ENCODE data around the gene ST6GAL1.

Gene ST6GAL1

GRCh38 chr3:186935133-186935532 lies 4.8 kb downstream of the ST6GAL1 start:
- H3K27me3 ChIP-seq (ENCODE audit: insufficient read depth, poor library complexity, severe bottlenecking) = no peaks in the 10 kb centered on the region
- no peaks in the 10 kb centered on the region for H3K9me3 ChIP-seq (ENCODE audit: severe bottlenecking)
- no peaks in the 10 kb centered on the region for H3K36me3 ChIP-seq (ENCODE audit: low read depth)
- no peak overlapping the region for H3K4me3 ChIP-seq (ENCODE audit: severe bottlenecking)
- ATAC-seq (ENCODE audit: low read depth) (no peak), DNase-seq (ENCODE audit: low spot score) (no peak)
- TF ChIP-seq CTCF (IDR thresholded peaks at IDR 0.05; ENCODE audit: poor library complexity, severe bottlenecking) = no peak
- no peaks in the 10 kb centered on the region for H3K4me1 ChIP-seq (ENCODE audit: insufficient read depth, poor library complexity, severe bottlenecking)
- no peak overlapping the region for H3K27ac ChIP-seq (ENCODE audit: poor library complexity, severe bottlenecking)

- Histone ChIP-seq H3K27me3 (ENCODE audit: insufficient read depth, poor library complexity, severe bottlenecking) (no peaks in the 10 kb centered on the region), H3K36me3 (ENCODE audit: low read depth) (no peaks in the 10 kb centered on the region), H3K27ac (ENCODE audit: poor library complexity, severe bottlenecking) (no peak overlapping the region), H3K9me3 (ENCODE audit: severe bottlenecking) (no peaks in the 10 kb centered on the region), H3K4me1 (ENCODE audit: insufficient read depth, poor library complexity, severe bottlenecking) (no peaks in the 10 kb centered on the region), H3K4me3 (ENCODE audit: severe bottlenecking) (no peak overlapping the region)
- ATAC-seq (ENCODE audit: low read depth) (no peak), DNase-seq (ENCODE audit: low spot score) (no peak)
- no peak for TF ChIP-seq CTCF (IDR thresholded peaks at IDR 0.05; ENCODE audit: poor library complexity, severe bottlenecking)
Measured at GRCh38 chr3:186937017-186937875, 6.9 kb downstream of the ST6GAL1 start.

- Histone ChIP-seq H3K36me3 (ENCODE audit: low read depth) (no peaks in the 10 kb centered on the region), H3K27ac (ENCODE audit: poor library complexity, severe bottlenecking) (no peak overlapping the region), H3K27me3 (ENCODE audit: insufficient read depth, poor library complexity, severe bottlenecking) (no peaks in the 10 kb centered on the region), H3K4me3 (ENCODE audit: severe bottlenecking) (no peak overlapping the region), H3K4me1 (ENCODE audit: insufficient read depth, poor library complexity, severe bottlenecking) (no peaks in the 10 kb centered on the region), H3K9me3 (ENCODE audit: severe bottlenecking) (no peaks in the 10 kb centered on the region)
- no peak for ATAC-seq (ENCODE audit: low read depth)
- no peak for TF ChIP-seq CTCF (IDR thresholded peaks at IDR 0.05; ENCODE audit: poor library complexity, severe bottlenecking)
- DNase-seq (ENCODE audit: low spot score) = no peak
Measured at GRCh38 chr3:186938716-186939115, 8.4 kb downstream of the ST6GAL1 start.

DNA sequence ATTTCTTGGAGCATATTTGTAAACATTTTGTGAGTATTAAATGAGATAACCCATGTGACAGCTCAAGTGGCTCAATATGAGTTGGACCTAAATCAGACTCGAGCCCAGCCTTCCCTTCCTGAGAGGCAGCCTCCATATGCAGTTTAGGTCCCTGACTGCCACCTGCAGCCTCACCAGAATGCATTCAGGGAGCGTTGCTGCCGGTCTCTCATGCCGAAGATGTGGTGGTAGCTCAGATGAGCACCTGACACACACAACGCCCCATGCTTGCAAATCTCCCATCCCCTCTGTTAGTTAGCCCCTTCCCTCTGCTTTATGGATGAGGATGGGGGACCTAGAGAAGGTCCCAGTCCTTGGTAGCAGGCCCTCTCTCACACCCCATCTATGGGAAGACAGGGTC lies 9.2 kb downstream of the ST6GAL1 start:
- H3K27me3 ChIP-seq (ENCODE audit: insufficient read depth, poor library complexity, severe bottlenecking) = no peaks in the 10 kb centered on the region
- TF ChIP-seq CTCF (IDR thresholded peaks at IDR 0.05; ENCODE audit: poor library complexity, severe bottlenecking) = no peak
- ATAC-seq (ENCODE audit: low read depth) (no peak), DNase-seq (ENCODE audit: low spot score) (no peak)
- H3K27ac ChIP-seq (ENCODE audit: poor library complexity, severe bottlenecking) = no peak overlapping the region
- H3K4me3 ChIP-seq (ENCODE audit: severe bottlenecking) = no peak overlapping the region
- H3K4me1 ChIP-seq (ENCODE audit: insufficient read depth, poor library complexity, severe bottlenecking) = no peaks in the 10 kb centered on the region
- H3K36me3 ChIP-seq (ENCODE audit: low read depth) = no peaks in the 10 kb centered on the region
- no peaks in the 10 kb centered on the region for H3K9me3 ChIP-seq (ENCODE audit: severe bottlenecking)

GRCh38 chr3:186940967-186941366 lies 10.6 kb downstream of the ST6GAL1 start:
- no peak overlapping the region for H3K4me3 ChIP-seq (ENCODE audit: severe bottlenecking)
- H3K36me3 ChIP-seq (ENCODE audit: low read depth) = no peaks in the 10 kb centered on the region
- no peaks in the 10 kb centered on the region for H3K4me1 ChIP-seq (ENCODE audit: insufficient read depth, poor library complexity, severe bottlenecking)
- H3K27me3 ChIP-seq (ENCODE audit: insufficient read depth, poor library complexity, severe bottlenecking) = no peaks in the 10 kb centered on the region
- H3K27ac ChIP-seq (ENCODE audit: poor library complexity, severe bottlenecking) = no peak overlapping the region
- no peak for DNase-seq (ENCODE audit: low spot score)
- no peaks in the 10 kb centered on the region for H3K9me3 ChIP-seq (ENCODE audit: severe bottlenecking)
- TF ChIP-seq CTCF (IDR thresholded peaks at IDR 0.05; ENCODE audit: poor library complexity, severe bottlenecking) = no peak
- no peak for ATAC-seq (ENCODE audit: low read depth)

All from RWPE2 (cell line).